H1 (cell line): ENCODE measurements around the gene KEL. TPM values are rescaled to one million over a fixed set of nuclear protein-coding genes. Genes with fewer than 3 reads are reported as not detected.

Source experiments
- BCL11A ChIP-seq, 2 experiments: IDR thresholded peaks; one replicate each; pipeline ENCODE4 v1.6.1; 2011; ENCODE audit warnings: low read depth in 2 of 2, low read length in 2 of 2, mild to moderate bottlenecking in 2 of 2
- CHD7 ChIP-seq: fragments of 300-600 bp; sonication (generic); IDR thresholded peaks from 2 replicates; pipeline ENCODE4 v1.7.1; 2012; ENCODE audit warnings: low read length, moderate library complexity, mild to moderate bottlenecking, inconsistent platforms; ENCODE audit not compliant: insufficient replicate concordance
- HDAC6 ChIP-seq: IDR thresholded peaks from one replicate; pipeline ENCODE4 v1.7.1; 2012; ENCODE audit warnings: low read depth, mild to moderate bottlenecking, inconsistent platforms, low read length, moderate library complexity
- MAFK ChIP-seq: IDR thresholded peaks from 2 replicates; pipeline ENCODE4 v1.6.1; 2012; ENCODE audit warnings: low read depth, mild to moderate bottlenecking, improper control_type of control experiment, low read length
- SAP30 ChIP-seq: fragments of 300-600 bp; sonication (generic); IDR thresholded peaks from 2 replicates; pipeline ENCODE4 v1.7.1; 2012; ENCODE audit warnings: low read length, moderate library complexity, mild to moderate bottlenecking, inconsistent platforms; ENCODE audit not compliant: insufficient read depth, insufficient replicate concordance
- SUZ12 ChIP-seq: fragments of 200-600 bp; sonication (generic); IDR thresholded peaks from 2 replicates; pipeline ENCODE4 v1.6.1; 2012; ENCODE audit warnings: mild to moderate bottlenecking, inconsistent platforms, low read length, moderate library complexity, mixed read lengths
- USF2 ChIP-seq: IDR thresholded peaks from 2 replicates; pipeline ENCODE4 v1.6.1; 2011; ENCODE audit warnings: low read length, improper control_type of control experiment
- polyA plus RNA-seq, 7 experiments: library from polyadenylated mRNA; depleted of rRNA in 3 of 7; stranded (reverse) in 5 of 7; unstranded in 2 of 7; fragments of >200 nt in 5 of 7; fragments of 200-250 nt in 2 of 7; gene quantifications; 1 replicate in 5 of 7; 2 replicates in 1 of 7; 4 replicates in 1 of 7; pipeline versions ENCODE4 v1.2.1 to v1.2.3, GENCODE V29; 2011 to 2013; ENCODE audit warnings: missing spikeins in 2 of 7, mixed read lengths in 2 of 7
- total RNA-seq: library from RNA; stranded (reverse); fragmentation: NEBNext Ultra II Directional; extraction: Animal tissue kit (Norgen Biotek cat#: 25700); gene quantifications from 2 replicates; pipeline ENCODE4 v1.2.1, GENCODE V29; 2021

The KEL gene
- total and polyA plus RNA-seq, 2 of the 8 experiments (the other 6 are each of a cell fraction or from before 2014, with no cell fraction given), result 1.8 to 1.9 TPM

GRCh38 chr7:142913051-142913450 lies 49.1 kb downstream of the KEL start (continued):
- TF ChIP-seq CHD7, result no peak
- no peak for TF ChIP-seq MAFK
- TF ChIP-seq SAP30, result no peak
- no peak for TF ChIP-seq USF2
- TF ChIP-seq HDAC6, result no peak
- TF ChIP-seq BCL11A (IDR thresholded peaks at IDR 0.05; ENCODE audit: low read depth in 2 of 2, low read length in 2 of 2), result no peak
- no peak for TF ChIP-seq SUZ12
